ENCODE results near the gene AGTR1. TPM values are rescaled to one million over a fixed set of nuclear protein-coding genes. Genes with fewer than 3 reads are reported as not detected.
A peak's percentile ranks its signal among the peaks of the same experiment; 100 is the strongest.

AGTR1 gene
- polyA plus RNA-seq, 2 of the 4 experiments (the other 2 are of a cell fraction) = 0.92 to 3.1 TPM

- no peak for TF ChIP-seq USF2 (IDR thresholded peaks at IDR 0.05)
These were observed 3.6 kb upstream of the AGTR1 start (continued) for GRCh38 chr3:148694116-148694515.

- ChIA-PET POLR2A (no interaction called here), CTCF (interaction anchor here (1.0 to 1.5 kb wide), 3 partner anchors 21 to 67 kb away, joined by 3 to 6 read pairs (median 3); no protein-coding TSS in a partner anchor)
- H3K4me2 ChIP-seq = peak overlapping the region; percentile 97
- peak overlapping the region; percentile 40 to 75; a peak in 5 of 6 replicates for H3K27ac ChIP-seq
- H3K4me1 ChIP-seq = no peaks in the 10 kb centered on the region
- no peaks in the 10 kb centered on the region for H3K9me3 ChIP-seq
- H3K4me3 ChIP-seq = peak overlapping the region; percentile 66
- peak; percentile 14 to 54; a peak in 3 of 6 replicates for ATAC-seq
- FAIRE-seq = no peak
- WGBS (ENCODE audit: missing lambda C conversion rate) = 58% methylated on average over 17 of the region's 17 CpGs
- no peak for TF ChIP-seq MAX (IDR thresholded peaks at IDR 0.05)
- no peak for DNase-seq (ENCODE audit: low read depth in 1 of 2, low spot score in 1 of 2)
These were observed 597 bp downstream of the AGTR1 start for GRCh38 chr3:148698190-148698810.

GRCh38 chr3:148705314-148705713 lies 7.6 kb downstream of the AGTR1 start:
- FAIRE-seq (no peak), ATAC-seq (no peak), DNase-seq (ENCODE audit: low read depth in 1 of 2, low spot score in 1 of 2) (no peak)
- H3K27ac ChIP-seq = no peak overlapping the region
- H3K4me2 ChIP-seq = no peak overlapping the region
- CTCF ChIA-PET = no interaction called here
- no peak for TF ChIP-seq NFE2L2 (conservative IDR thresholded peaks at IDR 0.05; ENCODE audit: low read length)
- no peak for TF ChIP-seq MAZ (IDR thresholded peaks at IDR 0.05; ENCODE audit: borderline replicate concordance, low read depth, low read length)
- TF ChIP-seq MAX (IDR thresholded peaks at IDR 0.05) = no peak
- TF ChIP-seq HEYL (CRISPR knock-in tag; IDR thresholded peaks at IDR 0.05) = no peak
- H3K4me1 ChIP-seq = no peaks in the 10 kb centered on the region
- no peaks in the 10 kb centered on the region for H3K9me3 ChIP-seq
- no peak overlapping the region for H3K4me3 ChIP-seq
- POLR2A ChIA-PET = no interaction called here

- H3K4me1 ChIP-seq = no peaks in the 10 kb centered on the region
- DNase-seq (ENCODE audit: low read depth in 1 of 2, low spot score in 1 of 2) = no peak
- no peak for FAIRE-seq
- no peaks in the 10 kb centered on the region for H3K9me3 ChIP-seq
- POLR2A ChIA-PET = no interaction called here
- H3K27ac ChIP-seq = no peak overlapping the region
- H3K4me2 ChIP-seq = no peak overlapping the region
- no peak for ATAC-seq
- CTCF ChIA-PET = interaction anchor here (0.6 to 2.5 kb wide), 4 partner anchors 11 to 431 kb away, joined by 3 to 7 read pairs (median 4); no protein-coding TSS in a partner anchor
- 76% methylated on average over 5 of the region's 5 CpGs for WGBS (ENCODE audit: missing lambda C conversion rate)
- no peak for TF ChIP-seq RARB (CRISPR knock-in tag; IDR thresholded peaks at IDR 0.05)
- no peak for TF ChIP-seq PHF8 (IDR thresholded peaks at IDR 0.05; ENCODE audit: borderline replicate concordance, low read depth)
- no peak for TF ChIP-seq CTCF (IDR thresholded peaks at IDR 0.05)
- TF ChIP-seq HMGXB4 (CRISPR knock-in tag; IDR thresholded peaks at IDR 0.05; ENCODE audit: borderline replicate concordance) = no peak
- no peak for TF ChIP-seq CHD2 (IDR thresholded peaks at IDR 0.05; ENCODE audit: low read length, partially characterized antibody)
- H3K4me3 ChIP-seq = no peak overlapping the region
These were observed 10.1 kb downstream of the AGTR1 start for GRCh38 chr3:148707601-148708380.
